ENCODE data around the gene DDIT4.

GRCh38 chr10:72234560-72235095 lies 39.1 kb upstream of the DDIT4 start:
- TF ChIP-seq, protein P1, sequence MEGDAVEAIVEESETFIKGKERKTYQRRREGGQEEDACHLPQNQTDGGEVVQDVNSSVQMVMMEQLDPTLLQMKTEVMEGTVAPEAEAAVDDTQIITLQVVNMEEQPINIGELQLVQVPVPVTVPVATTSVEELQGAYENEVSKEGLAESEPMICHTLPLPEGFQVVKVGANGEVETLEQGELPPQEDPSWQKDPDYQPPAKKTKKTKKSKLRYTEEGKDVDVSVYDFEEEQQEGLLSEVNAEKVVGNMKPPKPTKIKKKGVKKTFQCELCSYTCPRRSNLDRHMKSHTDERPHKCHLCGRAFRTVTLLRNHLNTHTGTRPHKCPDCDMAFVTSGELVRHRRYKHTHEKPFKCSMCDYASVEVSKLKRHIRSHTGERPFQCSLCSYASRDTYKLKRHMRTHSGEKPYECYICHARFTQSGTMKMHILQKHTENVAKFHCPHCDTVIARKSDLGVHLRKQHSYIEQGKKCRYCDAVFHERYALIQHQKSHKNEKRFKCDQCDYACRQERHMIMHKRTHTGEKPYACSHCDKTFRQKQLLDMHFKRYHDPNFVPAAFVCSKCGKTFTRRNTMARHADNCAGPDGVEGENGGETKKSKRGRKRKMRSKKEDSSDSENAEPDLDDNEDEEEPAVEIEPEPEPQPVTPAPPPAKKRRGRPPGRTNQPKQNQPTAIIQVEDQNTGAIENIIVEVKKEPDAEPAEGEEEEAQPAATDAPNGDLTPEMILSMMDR (IDR thresholded peaks at IDR 0.05; ENCODE audit: insufficient read depth, low read length) = no peak
- TF ChIP-seq POLR2AphosphoS5 (IDR thresholded peaks at IDR 0.05; ENCODE audit: low read depth) = no peak

Measured in HL-60 (cell line).